ENCODE results near the gene GABRQ.

GABRQ gene

DNA sequence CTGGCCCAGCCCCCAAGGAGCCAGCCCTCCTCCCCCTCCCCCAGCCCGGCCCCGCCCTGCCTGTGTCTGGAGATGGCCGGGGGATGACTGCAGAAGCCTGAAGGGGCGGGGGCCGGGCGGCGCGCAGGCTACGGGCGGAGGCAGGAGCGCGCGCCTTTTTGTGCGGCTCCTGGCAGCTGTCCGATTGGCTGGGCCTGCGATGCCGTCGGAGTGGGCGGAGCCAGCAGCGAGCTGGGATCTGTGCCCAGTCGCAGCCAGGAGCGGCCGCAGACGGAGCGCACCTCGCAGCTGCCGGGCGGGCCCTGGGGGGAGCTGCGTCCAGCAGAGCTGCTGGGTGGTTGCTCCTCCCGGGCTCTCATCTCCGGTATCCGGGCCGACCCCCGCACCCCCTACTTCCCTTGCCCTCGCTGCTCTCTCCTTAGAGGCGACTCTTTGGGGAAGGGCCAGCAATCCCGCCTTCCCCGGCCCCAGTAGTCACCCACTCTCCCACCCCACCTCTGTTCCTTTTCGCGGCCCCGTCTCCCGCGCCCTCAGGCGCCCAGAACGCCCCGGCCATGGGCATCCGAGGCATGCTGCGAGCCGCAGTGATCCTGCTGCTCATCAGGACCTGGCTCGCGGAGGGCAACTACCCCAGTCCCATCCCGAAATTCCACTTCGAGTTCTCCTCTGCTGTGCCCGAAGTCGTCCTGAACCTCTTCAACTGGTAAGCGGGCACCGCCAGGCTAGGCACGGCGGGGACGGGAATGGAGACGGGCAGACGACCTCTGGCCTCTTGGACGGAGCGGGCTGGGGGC is at the start of gene GABRQ:
TSS of gene GABRQ (plus strand) at position 247 of the 794 bp plus-strand sequence. CDS start at position 555, 308 bp downstream.
- peak in 1 of 2 donors; percentile 4 for DNase-seq (ENCODE audit: low read depth in 2 of 2)

GRCh38 chrX:152588206-152588605 is 49.5 kb upstream of the GABRQ start:
- no peak for DNase-seq (ENCODE audit: low read depth in 2 of 2)

DNA sequence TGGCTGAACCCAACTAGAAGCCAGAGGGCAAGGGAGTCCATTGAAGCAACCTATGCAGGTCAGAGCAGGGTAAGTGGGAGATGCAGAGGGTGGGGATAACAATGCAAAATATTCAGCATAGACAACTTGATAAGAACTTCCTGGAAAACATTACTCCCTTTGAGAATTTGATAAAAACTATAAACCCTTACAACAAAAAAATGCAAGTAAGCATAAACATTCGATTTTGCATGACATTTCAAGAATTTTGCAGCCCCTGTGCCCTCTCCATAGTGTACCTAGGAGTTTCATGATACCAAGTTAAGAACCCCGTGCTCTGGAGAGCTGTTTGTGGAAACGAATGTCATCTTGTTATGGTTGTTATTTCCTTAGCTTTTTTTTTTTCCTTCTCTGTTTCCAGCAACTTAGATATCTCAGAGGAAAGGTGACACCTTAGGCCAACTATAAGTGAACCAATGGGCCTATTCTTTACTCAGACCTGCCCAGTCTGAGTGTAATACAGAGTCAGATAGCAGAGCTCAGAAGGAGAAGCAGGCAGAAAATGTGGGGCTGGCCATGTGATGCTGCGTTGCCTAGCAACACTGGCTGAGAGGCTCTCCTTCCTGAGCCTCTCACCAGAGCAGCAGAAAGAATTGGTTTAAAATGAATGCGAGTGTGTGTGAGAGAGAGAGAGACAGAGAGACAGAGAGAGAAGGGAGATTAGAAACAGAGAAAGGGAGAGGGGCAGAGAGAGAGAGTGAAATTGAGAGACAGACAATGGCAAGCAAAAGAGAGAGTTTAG is 36.7 kb upstream of the GABRQ start:
- no peak for DNase-seq (ENCODE audit: low read depth in 2 of 2)

GRCh38 chrX:152601848-152602616 is 35.7 kb upstream of the GABRQ start:
- no peak for DNase-seq (ENCODE audit: low read depth in 2 of 2)

DNA sequence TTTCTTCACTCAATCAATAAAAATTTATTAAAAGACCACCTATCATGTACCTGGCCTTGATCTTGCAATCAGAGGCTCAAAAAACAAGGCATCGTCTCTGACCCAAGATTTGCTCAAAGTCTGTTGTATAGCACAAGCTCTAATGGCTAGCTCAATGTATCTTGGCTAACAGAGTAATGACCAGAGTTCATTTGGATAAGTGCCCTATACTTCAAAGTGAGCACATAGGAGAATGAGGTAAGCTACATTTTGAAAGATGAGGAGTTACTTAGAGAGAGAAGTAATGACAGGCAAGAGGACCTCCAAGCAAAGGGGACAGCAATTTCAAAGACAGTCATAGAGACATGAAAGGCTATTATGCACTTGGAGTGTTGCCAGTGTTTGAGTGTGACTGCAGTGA is 22.9 kb upstream of the GABRQ start:
- DNase-seq (ENCODE audit: low read depth in 2 of 2), result no peak

- DNase-seq (ENCODE audit: low read depth in 2 of 2), result no peak
These were observed 17.8 kb upstream of the GABRQ start for GRCh38 chrX:152619897-152620296.

- no peak for DNase-seq (ENCODE audit: low read depth in 2 of 2)
These were observed 5.1 kb upstream of the GABRQ start for GRCh38 chrX:152632445-152633097.

- no peak for DNase-seq (ENCODE audit: low read depth in 2 of 2)
These were observed 1.8 kb upstream of the GABRQ start for GRCh38 chrX:152635941-152636340.

- DNase-seq (ENCODE audit: low read depth in 2 of 2), result no peak
These were observed 779 bp downstream of the GABRQ start for GRCh38 chrX:152638443-152638904.

GRCh38 chrX:152639426-152639825 is 1.7 kb downstream of the GABRQ start:
- DNase-seq (ENCODE audit: low read depth in 2 of 2), result no peak

DNA sequence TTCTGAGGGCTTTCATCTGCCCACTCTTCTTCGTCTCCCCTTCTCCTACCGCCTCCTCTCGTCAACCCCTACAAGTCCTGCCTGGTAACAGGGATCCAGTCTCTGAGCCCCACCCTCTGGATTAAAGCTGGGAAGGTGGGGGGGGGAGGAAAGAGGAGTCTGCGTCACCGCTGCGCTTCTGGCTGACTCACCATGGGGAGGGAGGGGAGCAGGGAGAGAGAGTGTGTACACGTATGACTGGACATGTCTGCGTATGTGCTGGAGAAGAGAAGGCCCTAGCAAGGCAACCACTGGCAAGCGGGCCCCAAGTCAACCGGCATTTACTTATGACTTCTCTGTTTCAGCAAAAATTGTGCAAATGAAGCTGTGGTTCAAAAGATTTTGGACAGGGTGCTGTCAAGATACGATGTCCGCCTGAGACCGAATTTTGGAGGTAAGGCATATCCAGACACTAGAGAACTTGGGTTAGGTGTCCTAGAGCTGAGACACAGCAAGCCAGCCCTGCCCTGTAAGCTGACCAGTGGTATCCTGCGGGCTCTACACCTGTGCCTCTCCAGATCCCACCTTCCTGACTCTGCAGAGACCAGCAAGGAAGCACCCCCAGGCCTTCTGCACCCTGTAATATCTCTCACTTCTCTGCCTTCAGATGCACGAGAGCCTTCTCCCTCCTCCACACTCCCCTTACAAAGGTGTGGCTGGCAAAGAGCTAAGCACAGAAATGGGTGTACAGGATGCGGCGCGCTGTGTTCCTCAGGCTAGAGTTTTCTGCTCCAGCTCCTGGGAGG is 2.5 kb downstream of the GABRQ start:
- DNase-seq (ENCODE audit: low read depth in 2 of 2), result no peak

GRCh38 chrX:152641256-152641875 is 3.7 kb downstream of the GABRQ start:
- DNase-seq (ENCODE audit: low read depth in 2 of 2), result no peak

- DNase-seq (ENCODE audit: low read depth in 2 of 2), result no peak
These were observed 4.3 kb downstream of the GABRQ start for GRCh38 chrX:152641996-152642395.

DNA sequence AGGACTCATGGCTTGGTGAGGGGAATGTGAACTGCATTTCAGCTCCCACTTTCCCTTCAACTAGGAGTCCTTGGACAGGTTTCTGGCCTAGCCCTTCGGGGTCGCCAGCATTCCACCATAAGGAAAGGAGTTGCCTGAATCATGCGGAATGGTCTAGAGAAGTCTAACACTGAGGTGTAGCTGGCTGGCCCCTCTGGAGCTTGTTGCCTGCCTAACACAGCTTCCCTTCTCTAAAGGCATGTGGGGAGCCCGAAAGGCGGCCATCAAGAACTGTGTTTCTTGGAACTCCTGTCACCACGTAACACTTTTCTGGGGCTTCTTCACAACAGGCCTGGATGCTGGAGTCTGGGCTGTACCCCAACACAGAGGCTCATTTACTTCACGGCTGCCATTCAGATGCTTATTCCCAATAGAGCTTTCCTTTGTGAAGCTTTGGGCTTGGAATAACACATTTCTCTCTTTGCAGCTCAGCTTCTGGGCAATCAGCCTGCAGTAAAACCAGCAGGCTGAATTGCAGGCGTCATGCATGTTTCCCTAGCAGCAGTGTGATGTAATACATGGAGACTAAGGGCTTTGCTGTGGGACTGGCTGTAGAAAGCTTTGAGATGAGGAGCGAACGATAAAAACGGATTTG is 5.4 kb downstream of the GABRQ start:
- DNase-seq (ENCODE audit: low read depth in 2 of 2), result no peak

DNA sequence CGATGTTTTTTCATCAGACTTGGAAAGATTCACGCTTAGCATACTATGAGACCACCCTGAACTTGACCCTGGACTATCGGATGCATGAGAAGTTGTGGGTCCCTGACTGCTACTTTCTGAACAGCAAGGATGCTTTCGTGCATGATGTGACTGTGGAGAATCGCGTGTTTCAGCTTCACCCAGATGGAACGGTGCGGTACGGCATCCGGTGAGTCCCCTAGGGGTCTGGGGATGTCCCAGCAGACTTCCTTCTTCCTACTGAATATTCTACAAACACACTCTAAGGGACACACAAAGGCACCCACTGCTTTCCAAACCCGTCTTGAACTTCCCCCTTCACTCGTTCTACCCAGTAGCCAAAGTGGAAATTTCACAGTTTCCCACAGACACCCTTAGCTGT is 9.3 kb downstream of the GABRQ start:
- DNase-seq (ENCODE audit: low read depth in 2 of 2), result no peak

DNA sequence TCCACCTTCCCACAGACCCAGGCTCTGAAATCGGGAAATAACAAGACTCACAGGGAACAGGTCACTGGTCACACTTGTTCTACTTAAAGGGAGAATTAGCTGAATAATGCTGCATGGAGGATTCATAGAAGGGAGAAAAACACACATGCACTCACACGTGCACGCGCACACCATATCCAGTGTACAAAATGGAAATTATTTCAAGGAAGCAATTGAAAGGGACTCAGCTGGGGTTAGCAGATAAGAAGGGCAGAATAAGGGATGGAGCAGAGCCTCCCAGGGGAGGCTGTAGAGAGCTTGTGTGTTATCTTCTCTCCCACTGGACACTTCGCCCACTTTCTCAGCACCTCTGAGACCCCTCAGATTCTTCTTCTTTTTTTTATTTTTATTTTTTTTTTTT is 10.3 kb downstream of the GABRQ start:
- no peak for DNase-seq (ENCODE audit: low read depth in 2 of 2)

- no peak for DNase-seq (ENCODE audit: low read depth in 2 of 2)
These were observed 14.4 kb downstream of the GABRQ start for GRCh38 chrX:152652060-152652459.

DNA sequence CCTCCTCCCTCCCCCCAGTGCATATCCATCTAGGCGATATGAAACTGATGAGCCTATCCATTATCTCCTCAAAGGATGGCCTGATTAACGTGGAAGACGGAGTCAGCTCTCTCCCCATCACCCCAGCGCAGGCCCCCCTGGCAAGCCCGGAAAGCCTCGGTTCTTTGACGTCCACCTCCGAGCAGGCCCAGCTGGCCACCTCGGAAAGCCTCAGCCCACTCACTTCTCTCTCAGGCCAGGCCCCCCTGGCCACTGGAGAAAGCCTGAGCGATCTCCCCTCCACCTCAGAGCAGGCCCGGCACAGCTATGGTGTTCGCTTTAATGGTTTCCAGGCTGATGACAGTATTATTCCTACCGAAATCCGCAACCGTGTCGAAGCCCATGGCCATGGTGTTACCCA is 14.8 kb downstream of the GABRQ start:
- DNase-seq (ENCODE audit: low read depth in 2 of 2), result no peak

GRCh38 chrX:152656087-152656486 is 18.4 kb downstream of the GABRQ start:
- DNase-seq (ENCODE audit: low read depth in 2 of 2), result no peak

DNA sequence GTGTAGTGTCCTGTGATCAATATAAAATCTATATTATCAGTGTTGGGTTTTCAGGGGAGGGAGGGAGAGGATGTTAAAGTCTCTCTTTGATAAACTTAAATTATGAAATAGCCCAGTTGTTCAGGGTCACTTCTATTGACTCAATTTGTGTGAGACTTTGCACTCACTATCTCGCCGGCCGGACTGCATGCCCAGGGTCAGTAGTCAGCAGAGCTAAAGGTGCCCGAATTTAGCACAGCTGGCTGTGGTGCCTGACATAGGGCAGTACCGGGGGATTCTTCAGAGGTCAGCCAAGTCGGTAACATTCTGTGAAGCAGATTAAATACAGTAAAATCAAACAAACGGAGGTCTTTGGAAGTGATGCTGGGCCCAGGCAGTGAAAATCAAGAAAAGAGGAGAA is 19.2 kb downstream of the GABRQ start:
- no peak for DNase-seq (ENCODE audit: low read depth in 2 of 2)
